Hematopoietic multipotent progenitor cell (in vitro differentiated cells): ENCODE data around the gene CYP46A1. TPM values are rescaled to one million over a fixed set of nuclear protein-coding genes. Genes with fewer than 3 reads are reported as not detected.

Source experiments
- DNase-seq, 3 donors: peaks; one replicate each; pipeline ENCODE4 v3.0.0-alpha.2; 2011 to 2015; ENCODE audit warnings: low read depth in 2 of 3, low spot score in 2 of 3
- total RNA-seq: library from RNA; depleted of rRNA; stranded (reverse); fragments of >200 nt; gene quantifications from one replicate; pipeline ENCODE4 v1.2.3, GENCODE V29; 2012

The CYP46A1 gene
- total RNA-seq, 1 donor, result not detected

- no peak for DNase-seq
Observed at GRCh38 chr14:99773521-99774497, 89.7 kb downstream of the CYP46A1 start.

GRCh38 chr14:99774556-99775307, 90.6 kb downstream of the CYP46A1 start:
- DNase-seq, result peak in 1 of 3 donors; percentile 62

GRCh38 chr14:99775351-99775750, 91.3 kb downstream of the CYP46A1 start:
- no peak for DNase-seq

Other genes starting within 250 kb of the CYP46A1 start
- gene SETD3, start 203.4 kb upstream of the CYP46A1 start, total RNA-seq, result 31.5 TPM
- 26.4 TPM for gene CCNK, start 202.9 kb upstream of the CYP46A1 start, total RNA-seq
- 0.81 TPM for gene CCDC85C, start 80.1 kb upstream of the CYP46A1 start, total RNA-seq
- under 0.01 TPM for gene HHIPL1, start 39.2 kb upstream of the CYP46A1 start, total RNA-seq
- gene EML1, start 109.1 kb downstream of the CYP46A1 start, total RNA-seq, result under 0.01 TPM